Panc1 (cell line): ENCODE data around the gene AADAT. TPM values are rescaled to one million over a fixed set of nuclear protein-coding genes. Genes with fewer than 3 reads are reported as not detected.
A peak's percentile ranks its signal among the peaks of the same experiment; 100 is the strongest.

ENCODE experiments used
- ATAC-seq: fragments of 200-7000 bp; cut with Tn5 transposase; 2 replicates; pipeline ENCODE4 v1.9.1; 2020; ENCODE audit warnings: mild to moderate bottlenecking, moderate library complexity
- BruUV-seq: library from RNA; stranded (reverse); fragments of 400-500 nt; replicated peaks from 2 replicates; lab custom pipeline; 2021; lab: Mats Ljungman, UMichigan
- CTCF ChIA-PET: fragments of 300-600 bp; sonication (Branson Sonifier 250); formaldehyde crosslinking; loops from one replicate; lab custom pipeline; 2022; ENCODE audit warnings: antibody characterized with exemption; lab: Charles Lee
- POLR2A ChIA-PET: fragments of 300-600 bp; sonication (Branson Sonifier 250); formaldehyde crosslinking; loops from one replicate; lab custom pipeline; 2022; ENCODE audit warnings: antibody characterized with exemption; lab: Charles Lee
- DNase-seq: peaks from one replicate; pipeline ENCODE4 v3.0.0-alpha.2; 2010; ENCODE audit warnings: low read depth, low spot score
- H3K27ac ChIP-seq: 2 replicates; pipeline ENCODE4 v1.5.1; 2011; ENCODE audit warnings: mild to moderate bottlenecking, low read length, inconsistent platforms
- H3K27me3 ChIP-seq: fragments of 200-500 bp; sonication (Bioruptor generic); 2 replicates; pipeline ENCODE4 v1.6.0; 2014; ENCODE audit warnings: low read length, inconsistent platforms; ENCODE audit not compliant: control insufficient read depth, insufficient read depth
- H3K36me3 ChIP-seq: fragments of 200-500 bp; sonication (Bioruptor generic); 2 replicates; pipeline ENCODE4 v1.5.1; 2014; ENCODE audit warnings: inconsistent platforms, mild to moderate bottlenecking, low read length, moderate library complexity; ENCODE audit not compliant: control insufficient read depth, insufficient read depth
- H3K4me1 ChIP-seq: 2 replicates; pipeline ENCODE4 v1.5.1; 2011; ENCODE audit warnings: inconsistent platforms, mild to moderate bottlenecking, low read length, moderate library complexity; ENCODE audit not compliant: control insufficient read depth, insufficient read depth
- H3K4me3 ChIP-seq, 2 experiments: 2 replicates each; pipeline ENCODE4 v1.5.1; 2011 to 2012; ENCODE audit warnings: low read depth in 2 of 2, low read length in 2 of 2, mild to moderate bottlenecking in 2 of 2, inconsistent platforms in 1 of 2, moderate library complexity in 1 of 2
- H3K9me3 ChIP-seq: fragments of 200-500 bp; sonication (Bioruptor generic); 2 replicates; pipeline ENCODE4 v1.5.1; 2014; ENCODE audit warnings: low read depth, mild to moderate bottlenecking, inconsistent platforms, low read length, moderate library complexity; ENCODE audit not compliant: control insufficient read depth, insufficient read depth
- POLR2AphosphoS5 ChIP-seq: IDR thresholded peaks from 2 replicates; pipeline ENCODE4 v1.6.1; 2012; ENCODE audit warnings: mild to moderate bottlenecking, low read depth, low read length, moderate library complexity
- SIN3A ChIP-seq: IDR thresholded peaks from 2 replicates; pipeline ENCODE4 v1.6.1; 2012; ENCODE audit warnings: low read depth, mild to moderate bottlenecking, low read length, moderate library complexity, borderline replicate concordance; ENCODE audit not compliant: insufficient read depth
- TCF7L2 ChIP-seq: IDR thresholded peaks from 2 replicates; pipeline ENCODE4 v1.6.1; 2011; ENCODE audit warnings: mild to moderate bottlenecking, low read depth, low read length, inconsistent platforms
- in situ Hi-C: cut with HindIII; loops from 2 replicates; pipeline ENCODE4 v1.10.0; 2016; ENCODE audit warnings: low sequenced_read_pairs, low pct_unique_long_range_greater_than_20kb
- intact Hi-C: fragments of 100-400 bp; cut with micrococcal nuclease; formaldehyde crosslinking; loops from one replicate; pipeline ENCODE4 v1.10.0; 2022; ENCODE audit not compliant: unreplicated experiment
- total RNA-seq: library from RNA; stranded (reverse); gene quantifications from one replicate; pipeline ENCODE4 v1.2.1, GENCODE V29; 2021; ENCODE audit not compliant: unreplicated experiment
- TF ChIP-seq, protein P1 (sequence below), 2 experiments: IDR thresholded peaks; 2 replicates each; pipeline ENCODE4 v1.6.1; 2011 to 2012; ENCODE audit warnings: low read depth in 2 of 2, control low read depth in 1 of 2, low read length in 1 of 2, mild to moderate bottlenecking in 1 of 2, moderate library complexity in 1 of 2; ENCODE audit not compliant: insufficient read depth in 1 of 2
- TF ChIP-seq, protein P2 (sequence below): fragments of 450-650 bp; IDR thresholded peaks from 2 replicates; pipeline ENCODE4 v1.5.1; 2017; ENCODE audit warnings: mild to moderate bottlenecking

AADAT gene
- total RNA-seq, 1 experiment from 2014 or later: 2.8 TPM

DNA sequence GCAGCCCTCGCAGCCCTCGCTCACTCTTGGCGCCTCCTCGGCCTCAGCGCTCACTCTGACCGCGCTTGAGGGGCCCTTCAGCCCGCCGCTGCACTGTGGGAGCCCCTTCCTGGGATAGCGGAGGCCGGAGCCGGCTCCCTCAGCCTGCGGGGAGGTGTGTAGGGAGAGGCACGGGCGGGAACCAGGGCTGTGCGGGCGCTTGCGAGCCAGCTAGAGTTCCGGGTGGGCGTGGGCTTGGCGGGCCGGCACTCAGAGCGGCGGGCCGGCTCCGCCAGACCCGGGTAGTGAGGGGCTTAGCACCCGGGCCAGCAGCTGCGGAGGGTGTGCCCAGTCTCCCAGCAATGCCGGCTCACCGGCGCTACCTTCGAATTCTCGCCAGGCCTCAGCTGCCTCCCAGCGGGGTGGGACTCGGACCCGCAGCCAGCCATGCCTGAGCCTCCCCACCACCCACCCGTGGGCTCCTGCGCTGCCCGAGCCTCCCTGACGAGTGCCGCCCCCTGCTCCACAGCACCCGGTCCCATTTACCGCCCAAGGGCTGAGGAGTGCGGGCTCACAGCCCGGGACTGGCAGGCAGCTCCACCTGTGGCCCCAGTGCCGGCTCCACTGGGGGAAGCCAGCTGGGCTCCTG lies 1.4 kb upstream of the AADAT start:
- intact Hi-C loops: no loop called here
- no TSS peak for BruUV-seq
- Histone ChIP-seq H3K27ac (no peak overlapping the region), H3K4me1 (peaks cover 5% of the 10 kb centered on the region), H3K36me3 (no peaks in the 10 kb centered on the region; the same call in 1 of the 2 replicates), H3K4me3 (peak overlapping the region in 1 of 2 experiments; percentile 68; a peak in 2 of 4 replicates), H3K27me3 (no peaks in the 10 kb centered on the region), H3K9me3 (no peaks in the 10 kb centered on the region)
- ATAC-seq: no peak
- in situ Hi-C loops: no loop called here
- ChIA-PET CTCF (no interaction called here), POLR2A (no interaction called here)
- DNase-seq: no peak
- TF ChIP-seq, protein P1, sequence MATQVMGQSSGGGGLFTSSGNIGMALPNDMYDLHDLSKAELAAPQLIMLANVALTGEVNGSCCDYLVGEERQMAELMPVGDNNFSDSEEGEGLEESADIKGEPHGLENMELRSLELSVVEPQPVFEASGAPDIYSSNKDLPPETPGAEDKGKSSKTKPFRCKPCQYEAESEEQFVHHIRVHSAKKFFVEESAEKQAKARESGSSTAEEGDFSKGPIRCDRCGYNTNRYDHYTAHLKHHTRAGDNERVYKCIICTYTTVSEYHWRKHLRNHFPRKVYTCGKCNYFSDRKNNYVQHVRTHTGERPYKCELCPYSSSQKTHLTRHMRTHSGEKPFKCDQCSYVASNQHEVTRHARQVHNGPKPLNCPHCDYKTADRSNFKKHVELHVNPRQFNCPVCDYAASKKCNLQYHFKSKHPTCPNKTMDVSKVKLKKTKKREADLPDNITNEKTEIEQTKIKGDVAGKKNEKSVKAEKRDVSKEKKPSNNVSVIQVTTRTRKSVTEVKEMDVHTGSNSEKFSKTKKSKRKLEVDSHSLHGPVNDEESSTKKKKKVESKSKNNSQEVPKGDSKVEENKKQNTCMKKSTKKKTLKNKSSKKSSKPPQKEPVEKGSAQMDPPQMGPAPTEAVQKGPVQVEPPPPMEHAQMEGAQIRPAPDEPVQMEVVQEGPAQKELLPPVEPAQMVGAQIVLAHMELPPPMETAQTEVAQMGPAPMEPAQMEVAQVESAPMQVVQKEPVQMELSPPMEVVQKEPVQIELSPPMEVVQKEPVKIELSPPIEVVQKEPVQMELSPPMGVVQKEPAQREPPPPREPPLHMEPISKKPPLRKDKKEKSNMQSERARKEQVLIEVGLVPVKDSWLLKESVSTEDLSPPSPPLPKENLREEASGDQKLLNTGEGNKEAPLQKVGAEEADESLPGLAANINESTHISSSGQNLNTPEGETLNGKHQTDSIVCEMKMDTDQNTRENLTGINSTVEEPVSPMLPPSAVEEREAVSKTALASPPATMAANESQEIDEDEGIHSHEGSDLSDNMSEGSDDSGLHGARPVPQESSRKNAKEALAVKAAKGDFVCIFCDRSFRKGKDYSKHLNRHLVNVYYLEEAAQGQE (IDR thresholded peaks at IDR 0.05; ENCODE audit: insufficient read depth in 1 of 2, low read depth in 2 of 2, low read length in 1 of 2): no peak
- TF ChIP-seq POLR2AphosphoS5 (no peak), SIN3A (no peak), TCF7L2 (no peak)
- TF ChIP-seq, protein P2, sequence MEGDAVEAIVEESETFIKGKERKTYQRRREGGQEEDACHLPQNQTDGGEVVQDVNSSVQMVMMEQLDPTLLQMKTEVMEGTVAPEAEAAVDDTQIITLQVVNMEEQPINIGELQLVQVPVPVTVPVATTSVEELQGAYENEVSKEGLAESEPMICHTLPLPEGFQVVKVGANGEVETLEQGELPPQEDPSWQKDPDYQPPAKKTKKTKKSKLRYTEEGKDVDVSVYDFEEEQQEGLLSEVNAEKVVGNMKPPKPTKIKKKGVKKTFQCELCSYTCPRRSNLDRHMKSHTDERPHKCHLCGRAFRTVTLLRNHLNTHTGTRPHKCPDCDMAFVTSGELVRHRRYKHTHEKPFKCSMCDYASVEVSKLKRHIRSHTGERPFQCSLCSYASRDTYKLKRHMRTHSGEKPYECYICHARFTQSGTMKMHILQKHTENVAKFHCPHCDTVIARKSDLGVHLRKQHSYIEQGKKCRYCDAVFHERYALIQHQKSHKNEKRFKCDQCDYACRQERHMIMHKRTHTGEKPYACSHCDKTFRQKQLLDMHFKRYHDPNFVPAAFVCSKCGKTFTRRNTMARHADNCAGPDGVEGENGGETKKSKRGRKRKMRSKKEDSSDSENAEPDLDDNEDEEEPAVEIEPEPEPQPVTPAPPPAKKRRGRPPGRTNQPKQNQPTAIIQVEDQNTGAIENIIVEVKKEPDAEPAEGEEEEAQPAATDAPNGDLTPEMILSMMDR: no peak

DNA sequence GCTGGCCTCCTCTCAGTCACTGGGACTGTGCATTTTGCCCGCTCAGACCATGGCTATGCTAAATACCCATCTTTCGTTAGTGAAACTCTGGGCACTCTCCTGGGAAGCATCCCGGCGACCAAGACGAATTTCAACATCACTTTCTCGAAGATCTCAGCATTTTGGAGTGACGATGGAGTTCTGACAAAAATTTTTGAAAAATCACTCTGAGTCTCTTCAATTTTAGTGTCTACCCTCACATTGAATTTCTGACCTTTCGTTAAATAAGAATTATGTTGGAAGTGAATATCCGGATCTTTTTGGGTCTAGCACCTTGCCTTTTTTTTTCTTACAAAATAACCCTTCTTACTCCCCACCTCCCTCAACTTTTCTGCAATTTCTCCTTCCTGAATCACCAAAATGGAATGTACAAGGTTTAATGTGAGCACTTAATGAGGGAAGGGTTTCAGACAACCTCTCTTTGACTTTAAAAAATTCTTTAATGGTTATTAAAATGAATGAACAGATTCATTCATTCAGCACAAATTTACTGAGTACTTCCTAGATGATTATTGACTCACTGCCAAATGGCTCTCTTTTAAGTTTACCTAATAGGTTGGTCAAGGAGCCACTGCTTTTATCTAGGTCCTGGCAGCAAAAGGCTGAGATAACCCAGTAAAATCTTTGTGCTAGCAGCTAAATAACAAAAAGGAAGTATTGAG lies 746 bp upstream of the AADAT start:
- BruUV-seq: no TSS peak
- TF ChIP-seq TCF7L2 (no peak), POLR2AphosphoS5 (no peak)
- TF ChIP-seq, protein P2: peak; percentile 51
- no peak for DNase-seq
- H3K27ac ChIP-seq: no peak overlapping the region
- H3K27me3 ChIP-seq: no peaks in the 10 kb centered on the region
- ChIA-PET POLR2A (no interaction called here), CTCF (interaction anchor here (0.6 kb wide), 1 partner anchor 478 kb away, joined by 3 read pairs; no protein-coding TSS in a partner anchor)
- peaks cover 5% of the 10 kb centered on the region for H3K4me1 ChIP-seq
- peak overlapping the region; percentile 62 to 68 for H3K4me3 ChIP-seq
- intact Hi-C loops (no loop called here), in situ Hi-C loops (no loop called here)
- no peaks in the 10 kb centered on the region for H3K9me3 ChIP-seq
- no peak for ATAC-seq
- H3K36me3 ChIP-seq: no peaks in the 10 kb centered on the region; the same call in 1 of the 2 replicates
